Liver (tissue), 9 donors: ENCODE results near the gene DIP2B. TPM values are rescaled to one million over a fixed set of nuclear protein-coding genes. Genes with fewer than 3 reads are reported as not detected.

Experiments
- DNase-seq: peaks from one replicate; pipeline ENCODE4 v3.0.0-alpha.2; 2017; ENCODE audit warnings: low spot score
- H3K27ac ChIP-seq, 2 donors: one replicate each; pipeline ENCODE4 v1.7.0; 2013; ENCODE audit warnings: inconsistent platforms in 2 of 2, low read length in 2 of 2, control low read depth in 1 of 2, low read depth in 1 of 2, mild to moderate bottlenecking in 1 of 2
- H3K27me3 ChIP-seq, 4 donors: one replicate each; pipeline versions ENCODE4 v1.6.1 to v1.7.0; 2013; ENCODE audit warnings: low read length in 3 of 4, inconsistent platforms in 1 of 4, mild to moderate bottlenecking in 1 of 4, moderate library complexity in 1 of 4; ENCODE audit not compliant: control insufficient read depth in 4 of 4, insufficient read depth in 4 of 4
- H3K36me3 ChIP-seq, 4 donors: one replicate each; pipeline versions ENCODE4 v1.6.1 to v1.7.0; 2013; ENCODE audit warnings: low read length in 3 of 4, mild to moderate bottlenecking in 3 of 4, low read depth in 1 of 4, moderate library complexity in 1 of 4; ENCODE audit not compliant: control insufficient read depth in 4 of 4, insufficient read depth in 3 of 4
- H3K4me1 ChIP-seq, 4 donors: one replicate each; pipeline versions ENCODE4 v1.6.1 to v1.7.0; 2013; ENCODE audit warnings: low read length in 3 of 4, mild to moderate bottlenecking in 3 of 4, moderate library complexity in 1 of 4; ENCODE audit not compliant: control insufficient read depth in 4 of 4, insufficient read depth in 4 of 4
- H3K4me3 ChIP-seq, 3 donors: one replicate each; pipeline versions ENCODE4 v1.6.1 to v1.7.0; 2013; ENCODE audit warnings: low read length in 3 of 3, control low read depth in 1 of 3, low read depth in 1 of 3, mild to moderate bottlenecking in 1 of 3
- H3K9ac ChIP-seq, 2 donors: one replicate each; pipeline ENCODE4 v1.7.0; 2013; ENCODE audit warnings: low read length in 2 of 2, mild to moderate bottlenecking in 2 of 2, moderate library complexity in 2 of 2, control low read depth in 1 of 2, low read depth in 1 of 2
- H3K9me3 ChIP-seq, 4 donors: one replicate each; pipeline versions ENCODE4 v1.6.1 to v1.7.0; 2013; ENCODE audit warnings: low read length in 3 of 4; ENCODE audit not compliant: control insufficient read depth in 4 of 4
- ATF3 ChIP-seq: IDR thresholded peaks from 2 replicates; pipeline ENCODE4 v1.6.1; 2016; ENCODE audit warnings: antibody characterized with exemption
- CTCF ChIP-seq: fragments of 150-350 bp; IDR thresholded peaks from 2 replicates; pipeline ENCODE4 v1.5.1; 2017; ENCODE audit warnings: improper control_type of control experiment, low read depth, low read length; ENCODE audit not compliant: missing input control
- EGR1 ChIP-seq, 2 donors: IDR thresholded peaks; 2 replicates each; pipeline ENCODE4 v1.6.1; 2016 to 2018; ENCODE audit warnings: antibody characterized with exemption in 2 of 2, low read depth in 2 of 2
- FOXA1 ChIP-seq: IDR thresholded peaks from 2 replicates; pipeline ENCODE4 v1.6.1; 2016; ENCODE audit warnings: antibody characterized with exemption
- FOXA2 ChIP-seq: IDR thresholded peaks from 2 replicates; pipeline ENCODE4 v1.6.1; 2016; ENCODE audit warnings: antibody characterized with exemption
- GABPA ChIP-seq, 2 donors: IDR thresholded peaks in 1 of 2; conservative IDR thresholded peaks in 1 of 2; 2 replicates each; pipeline ENCODE4 v1.6.1; 2016; ENCODE audit warnings: antibody characterized with exemption in 2 of 2, mild to moderate bottlenecking in 1 of 2, moderate library complexity in 1 of 2
- HNF4A ChIP-seq, 2 donors: conservative IDR thresholded peaks; 2 replicates each; pipeline ENCODE4 v1.6.1; 2016; ENCODE audit warnings: antibody characterized with exemption in 2 of 2, mild to moderate bottlenecking in 2 of 2
- HNF4G ChIP-seq: IDR thresholded peaks from 2 replicates; pipeline ENCODE4 v1.6.1; 2016; ENCODE audit warnings: antibody characterized with exemption
- JUND ChIP-seq, 2 donors: IDR thresholded peaks; 2 replicates each; pipeline ENCODE4 v1.6.1; 2016; ENCODE audit warnings: antibody characterized with exemption in 2 of 2
- MAX ChIP-seq: IDR thresholded peaks from 2 replicates; pipeline ENCODE4 v1.6.1; 2016; ENCODE audit warnings: antibody characterized with exemption
- REST ChIP-seq: IDR thresholded peaks from 2 replicates; pipeline ENCODE4 v1.6.1; 2016; ENCODE audit warnings: antibody characterized with exemption, mild to moderate bottlenecking
- RXRA ChIP-seq, 2 donors: IDR thresholded peaks; 2 replicates each; pipeline ENCODE4 v1.6.1; 2017 to 2018; ENCODE audit warnings: antibody characterized with exemption in 2 of 2, mild to moderate bottlenecking in 1 of 2
- SP1 ChIP-seq: IDR thresholded peaks from 2 replicates; pipeline ENCODE4 v1.6.1; 2018; ENCODE audit warnings: antibody characterized with exemption, mild to moderate bottlenecking
- TAF1 ChIP-seq: conservative IDR thresholded peaks from 2 replicates; pipeline ENCODE4 v1.6.1; 2016; ENCODE audit warnings: antibody characterized with exemption, mild to moderate bottlenecking
- YY1 ChIP-seq: IDR thresholded peaks from 2 replicates; pipeline ENCODE4 v1.6.1; 2016; ENCODE audit warnings: antibody characterized with exemption, mild to moderate bottlenecking
- WGBS: extraction: QIAGEN DNeasy Blood & Tissue Kit; methylation state at CpG from one replicate; pipeline ENCODE4 v1.1.7; 2013; 5-methylcytosine and 5-hydroxymethylcytosine counted together
- polyA plus RNA-seq, 2 donors: library from polyadenylated mRNA; stranded (reverse) in 1 of 2; unstranded in 1 of 2; fragments of 200-250 nt in 1 of 2; fragments of >200 nt in 1 of 2; fragmentation: Nextera tagmentation in 1 of 2; extraction: Ambion mirVana in 1 of 2; gene quantifications; one replicate each; pipeline versions ENCODE4 v1.2.1 to v1.2.3, GENCODE V29; 2013 to 2015
- total RNA-seq, 2 donors: library from RNA; depleted of rRNA; stranded (reverse); fragments of >200 nt; gene quantifications; one replicate each; pipeline ENCODE4 v1.2.3, GENCODE V29; 2014
- donor health status: healthy.
- donor health status: healthy.
- donor health status: healthy.
- donor health status: healthy.
- donor health status: healthy.

The DIP2B gene
- total and polyA plus RNA-seq, 4 donors = 4.8 to 30.7 (median 13.8) TPM

- TF ChIP-seq CTCF (no peak), TAF1 (no peak), ATF3 (no peak), MAX (no peak), HNF4G (no peak), GABPA (IDR thresholded peaks at IDR 0.05 in 1 of 2, conservative IDR thresholded peaks at IDR 0.05 in 1 of 2) (no peak), HNF4A (conservative IDR thresholded peaks at IDR 0.05) (no peak)
Measured at GRCh38 chr12:50689437-50689836, 184.7 kb downstream of the DIP2B start (continued).

- WGBS = 47% methylated on average over 3 of the region's 3 CpGs
- H3K36me3 ChIP-seq = peaks cover 11 to 64% (median 50%) of the 10 kb centered on the region in 4 donors
- no peaks in the 10 kb centered on the region for H3K9me3 ChIP-seq
- TF ChIP-seq MAX (no peak), FOXA1 (no peak), GABPA (IDR thresholded peaks at IDR 0.05 in 1 of 2, conservative IDR thresholded peaks at IDR 0.05 in 1 of 2) (no peak), RXRA (IDR thresholded peaks at IDR 0.05) (no peak), SP1 (no peak), REST (no peak), JUND (IDR thresholded peaks at IDR 0.05) (no peak), FOXA2 (no peak), EGR1 (IDR thresholded peaks at IDR 0.05; ENCODE audit: low read depth in 2 of 2) (no peak), CTCF (no peak), YY1 (no peak), ATF3 (no peak), HNF4A (conservative IDR thresholded peaks at IDR 0.05) (no peak)
- H3K9ac ChIP-seq = no peak overlapping the region
- H3K27ac ChIP-seq = no peak overlapping the region
- no peaks in the 10 kb centered on the region for H3K27me3 ChIP-seq
- no peak for DNase-seq
- peaks cover 0 to 2% (median 0%) of the 10 kb centered on the region in 4 donors for H3K4me1 ChIP-seq
- no peak overlapping the region for H3K4me3 ChIP-seq
Measured at GRCh38 chr12:50690925-50691324, 186.1 kb downstream of the DIP2B start.
